GM12872 (cell line): Measurements from ENCODE around the gene SNX4.

Source experiments
- CTCF ChIP-seq: IDR thresholded peaks from 3 replicates; pipeline ENCODE4 v1.5.1; 2011; ENCODE audit warnings: low read depth, mild to moderate bottlenecking, low read length, moderate library complexity; ENCODE audit not compliant: insufficient read depth

The SNX4 gene

DNA sequence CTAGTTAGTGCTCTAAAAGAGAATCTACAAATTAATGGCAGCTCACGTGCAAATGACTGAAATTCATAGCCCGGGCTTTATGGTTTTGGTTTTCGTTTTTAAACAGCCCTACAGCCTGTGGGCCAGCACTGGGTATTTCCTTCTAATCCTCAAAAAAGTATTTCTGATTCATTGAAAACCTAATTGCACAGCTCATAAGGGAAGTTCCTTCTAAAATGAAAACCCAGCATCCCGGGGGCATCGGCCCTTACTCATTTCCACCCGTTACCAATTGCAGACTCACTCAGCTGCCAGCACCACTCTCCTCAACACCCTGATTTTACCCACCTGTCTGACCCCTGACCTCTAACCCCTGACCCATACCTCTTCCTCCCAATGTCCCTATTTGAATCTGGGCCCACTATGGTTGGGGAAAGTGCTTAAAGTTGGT, 85.4 kb downstream of the SNX4 start:
- no peak for TF ChIP-seq CTCF

- TF ChIP-seq CTCF = no peak
Observed at GRCh38 chr3:125433611-125434041, 86.4 kb downstream of the SNX4 start.

DNA sequence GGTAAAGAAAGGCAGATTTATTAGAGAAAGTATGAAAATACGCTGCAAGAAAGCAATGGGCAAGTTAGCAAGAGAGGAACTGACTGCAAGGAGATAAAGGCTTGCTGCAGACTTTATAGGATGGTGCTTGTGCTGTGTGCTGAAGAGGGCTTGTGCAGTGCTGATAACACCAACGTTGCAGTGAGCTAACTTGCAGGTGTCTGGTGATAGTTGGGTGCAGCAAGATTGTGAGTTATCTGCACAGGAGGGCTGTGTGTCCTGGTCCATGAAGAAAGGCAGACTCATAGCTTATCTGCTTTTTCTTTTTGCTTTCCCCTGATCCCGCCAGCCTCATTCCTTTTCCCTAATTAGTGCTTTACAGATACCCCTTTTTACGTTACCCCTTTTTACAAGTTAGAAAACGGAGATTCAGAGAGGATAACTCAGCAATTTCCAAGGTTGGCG, 86.9 kb downstream of the SNX4 start:
- no peak for TF ChIP-seq CTCF

DNA sequence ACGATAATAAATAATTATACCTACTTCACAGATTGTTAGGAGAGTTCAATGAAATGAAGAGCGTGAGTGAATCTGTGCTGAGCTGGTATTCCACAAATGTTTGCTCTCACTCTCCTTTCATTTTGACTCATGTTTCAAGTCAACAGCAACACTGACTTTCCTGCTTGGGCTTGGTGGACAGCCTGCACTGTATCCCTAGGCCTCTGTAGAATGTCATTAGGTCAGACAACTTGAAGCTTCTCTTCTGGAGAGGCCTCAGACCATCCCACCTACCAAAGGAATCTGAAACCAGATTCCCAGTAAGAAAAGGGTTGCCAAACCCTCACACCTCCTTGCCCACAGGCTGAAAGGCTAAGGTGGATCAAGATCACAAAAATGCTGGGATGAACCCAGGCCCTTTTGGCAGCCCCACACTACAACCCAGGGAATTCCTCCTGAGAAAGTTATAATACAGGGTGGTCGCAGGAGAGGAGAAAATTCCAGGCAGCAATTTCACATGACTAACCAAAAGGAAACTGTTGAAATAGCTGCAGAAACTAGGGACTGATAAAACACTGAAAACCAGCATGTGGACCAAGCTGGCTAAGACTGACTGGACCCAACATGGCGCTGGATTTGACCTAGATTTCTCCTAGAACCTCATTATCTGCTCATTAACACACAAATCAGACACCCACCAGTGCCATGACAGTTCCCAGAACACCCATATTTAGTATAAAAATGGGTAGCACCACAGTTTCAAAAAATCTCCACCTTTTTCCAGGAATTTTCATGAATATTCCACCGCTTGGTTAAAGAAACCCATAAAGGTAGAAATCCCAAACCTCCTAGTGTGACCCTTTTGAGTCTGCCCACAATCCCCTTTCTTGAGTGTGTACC, 87.9 kb downstream of the SNX4 start:
- TF ChIP-seq CTCF = no peak

DNA sequence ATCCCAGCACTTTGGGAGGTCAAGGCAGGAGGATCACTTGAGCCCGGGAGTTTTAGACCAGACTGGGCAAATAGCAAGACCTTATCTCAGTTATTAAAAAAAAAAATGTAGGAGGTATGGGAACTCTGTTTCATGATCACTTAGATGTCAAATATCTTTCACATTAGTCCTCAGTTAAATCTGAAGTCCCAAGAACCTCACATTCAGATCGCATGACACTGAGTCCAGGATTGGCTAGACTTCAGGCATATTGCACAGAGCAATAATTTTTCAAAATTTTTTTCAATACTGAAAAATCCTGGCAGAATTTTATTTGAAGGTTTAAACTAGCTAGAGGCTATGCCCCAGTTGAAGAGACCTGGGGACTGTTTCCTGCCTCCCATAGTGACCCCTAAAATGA, 88.6 kb downstream of the SNX4 start:
- TF ChIP-seq CTCF = no peak

DNA sequence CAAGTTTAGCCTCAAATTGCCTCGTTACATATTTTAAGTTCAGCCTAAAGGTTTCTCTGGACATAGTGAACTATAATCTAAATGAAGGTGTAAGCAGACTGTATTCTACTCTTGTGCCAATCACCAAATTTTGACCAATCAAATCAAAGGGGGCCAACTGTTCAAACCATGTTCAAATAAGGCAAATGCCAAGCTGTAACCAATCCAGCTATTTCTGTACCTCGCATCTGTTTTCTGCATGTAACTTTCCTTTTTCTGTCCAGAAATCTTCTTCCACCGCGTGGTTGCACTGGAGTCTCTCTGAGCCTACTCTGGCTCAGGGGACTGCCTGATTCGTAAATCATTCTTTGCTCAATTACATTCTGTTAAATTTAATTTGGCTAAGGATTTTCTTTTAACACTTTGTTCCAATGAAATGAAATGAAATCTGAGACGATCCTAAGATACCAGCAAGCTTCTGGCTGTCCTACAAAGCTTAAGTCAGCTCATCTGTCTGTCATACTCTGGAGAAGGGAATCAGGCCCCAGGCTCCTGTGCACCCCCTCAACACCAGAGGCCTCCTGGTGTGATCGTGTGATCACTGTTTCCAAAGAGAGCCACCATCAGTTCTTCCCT, 91.7 kb downstream of the SNX4 start:
- TF ChIP-seq CTCF = no peak

DNA sequence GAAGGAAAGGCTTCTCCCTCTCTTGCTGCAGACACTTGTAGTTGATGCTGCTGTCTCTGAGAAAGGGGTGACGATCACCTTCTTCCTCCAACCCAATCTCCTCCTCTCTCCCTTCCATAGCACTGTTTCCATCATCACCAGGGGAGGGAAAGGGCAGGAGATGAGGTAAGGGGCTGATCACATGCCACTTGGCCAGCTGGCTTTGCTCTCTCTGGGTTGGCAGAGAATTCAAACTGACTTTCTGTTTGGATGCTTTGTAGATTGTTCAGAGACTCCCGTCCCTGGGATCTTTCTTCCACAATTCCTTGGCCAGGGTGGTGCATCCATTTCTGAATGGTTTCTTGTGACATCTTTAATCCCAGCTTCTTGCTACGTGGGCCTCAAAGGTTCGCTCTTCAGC, 101.7 kb downstream of the SNX4 start:
- no peak for TF ChIP-seq CTCF
